ENCODE data around the gene TOLLIP.
A peak's percentile ranks its signal among the peaks of the same experiment; 100 is the strongest.
"Not testable (repeated sequence)": the region's sequence is repeated elsewhere in the genome, so short reads cannot be mapped to it uniquely, and the experiment has no call there.

The TOLLIP gene

GRCh38 chr11:1267441-1268100, 41.9 kb downstream of the TOLLIP start:
- TF ChIP-seq ZNF565 (CRISPR knock-in tag; conservative IDR thresholded peaks at IDR 0.05; ENCODE audit: low read depth) (no peak), POU6F1 (CRISPR knock-in tag; IDR thresholded peaks at IDR 0.05; ENCODE audit: borderline replicate concordance, low read depth) (no peak), ZFP3 (CRISPR knock-in tag; IDR thresholded peaks at IDR 0.05) (no peak), ZC3H10 (CRISPR knock-in tag; IDR thresholded peaks at IDR 0.05) (no peak), OSR1 (CRISPR knock-in tag; IDR thresholded peaks at IDR 0.05) (no peak), TSHZ2 (CRISPR knock-in tag; IDR thresholded peaks at IDR 0.05) (no peak), ZNF70 (CRISPR knock-in tag; IDR thresholded peaks at IDR 0.05) (no peak), CREB5 (CRISPR knock-in tag; IDR thresholded peaks at IDR 0.05; ENCODE audit: low read depth) (no peak), SNAI2 (CRISPR knock-in tag; IDR thresholded peaks at IDR 0.05) (no peak), GLIS3 (CRISPR knock-in tag; IDR thresholded peaks at IDR 0.05) (no peak), CSRNP3 (CRISPR knock-in tag; IDR thresholded peaks at IDR 0.05) (no peak), ZFP30 (CRISPR knock-in tag; IDR thresholded peaks at IDR 0.05) (no peak), ARNTL (CRISPR knock-in tag; IDR thresholded peaks at IDR 0.05; ENCODE audit: borderline replicate concordance, low read depth) (no peak), BACH2 (CRISPR knock-in tag; IDR thresholded peaks at IDR 0.05; ENCODE audit: borderline replicate concordance) (no peak), RARB (CRISPR knock-in tag; IDR thresholded peaks at IDR 0.05) (no peak), PPARA (CRISPR knock-in tag; IDR thresholded peaks at IDR 0.05; ENCODE audit: borderline replicate concordance) (no peak), CSDC2 (CRISPR knock-in tag; IDR thresholded peaks at IDR 0.05) (no peak), TCF4 (CRISPR knock-in tag; IDR thresholded peaks at IDR 0.05; ENCODE audit: borderline replicate concordance) (no peak), PATZ1 (CRISPR knock-in tag; IDR thresholded peaks at IDR 0.05; ENCODE audit: borderline replicate concordance) (no peak)
- ATAC-seq: no peak

GRCh38 chr11:1266976-1267375, 42.5 kb downstream of the TOLLIP start:
- ATAC-seq: not testable (repeated sequence)

GRCh38 chr11:1265480-1265879, 44.0 kb downstream of the TOLLIP start:
- ATAC-seq: not testable (repeated sequence)

GRCh38 chr11:1264444-1264843, 45.0 kb downstream of the TOLLIP start:
- ATAC-seq: peak; percentile 9; the same call in 1 of the 3 replicates
